H1 (cell line): Measurements from ENCODE around the gene VAT1L. TPM values are rescaled to one million over a fixed set of nuclear protein-coding genes. Genes with fewer than 3 reads are reported as not detected.

ENCODE experiments used
- TBP ChIP-seq: IDR thresholded peaks from 2 replicates; pipeline ENCODE4 v1.6.1; 2011; ENCODE audit warnings: low read depth, low read length, improper control_type of control experiment
- polyA plus RNA-seq, 7 experiments: library from polyadenylated mRNA; depleted of rRNA in 3 of 7; stranded (reverse) in 5 of 7; unstranded in 2 of 7; fragments of >200 nt in 5 of 7; fragments of 200-250 nt in 2 of 7; gene quantifications; 1 replicate in 5 of 7; 2 replicates in 1 of 7; 4 replicates in 1 of 7; pipeline versions ENCODE4 v1.2.1 to v1.2.3, GENCODE V29; 2011 to 2013; ENCODE audit warnings: missing spikeins in 2 of 7, mixed read lengths in 2 of 7
- total RNA-seq: library from RNA; stranded (reverse); fragmentation: NEBNext Ultra II Directional; extraction: Animal tissue kit (Norgen Biotek cat#: 25700); gene quantifications from 2 replicates; pipeline ENCODE4 v1.2.1, GENCODE V29; 2021

Gene VAT1L
- total and polyA plus RNA-seq, 2 of the 8 experiments (the other 6 are each of a cell fraction or from before 2014, with no cell fraction given), result 46.3 to 48.2 TPM

- TF ChIP-seq TBP, result no peak
Measured at GRCh38 chr16:77767826-77768225, 20.5 kb upstream of the VAT1L start (continued).
